Measurements from ENCODE around the gene TMEM263.

The TMEM263 gene

DNA sequence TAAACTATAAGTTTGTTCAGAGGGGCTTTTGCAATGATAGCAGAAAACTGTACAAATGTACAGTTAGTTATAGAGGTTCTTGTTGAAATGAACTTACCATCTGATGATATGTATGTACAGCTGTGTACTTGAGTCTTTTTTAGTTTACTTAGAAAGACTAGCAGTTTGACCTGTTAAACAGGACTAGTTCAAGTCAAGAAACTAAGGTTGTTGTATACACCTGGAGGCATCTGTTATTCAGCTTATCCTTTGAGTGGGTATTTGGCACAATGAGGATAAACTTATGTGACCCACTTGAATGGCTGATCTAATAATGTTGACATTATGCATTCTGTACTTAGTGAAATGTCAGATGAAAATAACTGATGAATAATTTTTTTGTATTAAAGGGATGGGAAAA, 17.8 kb downstream of the TMEM263 start:
- Histone ChIP-seq H2AFZ (ENCODE audit: low read length) (no peak overlapping the region), H3K9me2 (replicated peaks; ENCODE audit: low read depth, low read length) (no peaks in the 10 kb centered on the region), H3K4me3 (ENCODE audit: low read length, poor library complexity, severe bottlenecking) (no peak overlapping the region), H3K4me1 (ENCODE audit: insufficient read depth, low read length, poor library complexity, severe bottlenecking) (peaks cover 4% of the 10 kb centered on the region), H3K36me3 (ENCODE audit: insufficient read depth, low read length) (peaks cover 43% of the 10 kb centered on the region), H3K9me3 (ENCODE audit: insufficient read depth, low read depth, low read length) (no peaks in the 10 kb centered on the region), H3K27me3 (ENCODE audit: insufficient read depth, low read length, poor library complexity, severe bottlenecking) (no peaks in the 10 kb centered on the region), H3F3A (ENCODE audit: low read depth) (no peaks in the 10 kb centered on the region), H3K4me2 (ENCODE audit: low read depth, low read length, poor library complexity, severe bottlenecking) (no peak overlapping the region), H4K20me1 (ENCODE audit: insufficient read depth, low read length, poor library complexity, severe bottlenecking) (peaks cover 16% of the 10 kb centered on the region), H3K9ac (ENCODE audit: low read depth, low read length, poor library complexity, severe bottlenecking) (no peak overlapping the region), H3K79me2 (ENCODE audit: insufficient read depth, low read length) (no peaks in the 10 kb centered on the region)
- no peak for TF ChIP-seq EZH2phosphoT487 (IDR thresholded peaks at IDR 0.05; ENCODE audit: borderline replicate concordance)
- TF ChIP-seq, protein P1, sequence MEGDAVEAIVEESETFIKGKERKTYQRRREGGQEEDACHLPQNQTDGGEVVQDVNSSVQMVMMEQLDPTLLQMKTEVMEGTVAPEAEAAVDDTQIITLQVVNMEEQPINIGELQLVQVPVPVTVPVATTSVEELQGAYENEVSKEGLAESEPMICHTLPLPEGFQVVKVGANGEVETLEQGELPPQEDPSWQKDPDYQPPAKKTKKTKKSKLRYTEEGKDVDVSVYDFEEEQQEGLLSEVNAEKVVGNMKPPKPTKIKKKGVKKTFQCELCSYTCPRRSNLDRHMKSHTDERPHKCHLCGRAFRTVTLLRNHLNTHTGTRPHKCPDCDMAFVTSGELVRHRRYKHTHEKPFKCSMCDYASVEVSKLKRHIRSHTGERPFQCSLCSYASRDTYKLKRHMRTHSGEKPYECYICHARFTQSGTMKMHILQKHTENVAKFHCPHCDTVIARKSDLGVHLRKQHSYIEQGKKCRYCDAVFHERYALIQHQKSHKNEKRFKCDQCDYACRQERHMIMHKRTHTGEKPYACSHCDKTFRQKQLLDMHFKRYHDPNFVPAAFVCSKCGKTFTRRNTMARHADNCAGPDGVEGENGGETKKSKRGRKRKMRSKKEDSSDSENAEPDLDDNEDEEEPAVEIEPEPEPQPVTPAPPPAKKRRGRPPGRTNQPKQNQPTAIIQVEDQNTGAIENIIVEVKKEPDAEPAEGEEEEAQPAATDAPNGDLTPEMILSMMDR (conservative IDR thresholded peaks at IDR 0.05; ENCODE audit: low read length) = no peak

DNA sequence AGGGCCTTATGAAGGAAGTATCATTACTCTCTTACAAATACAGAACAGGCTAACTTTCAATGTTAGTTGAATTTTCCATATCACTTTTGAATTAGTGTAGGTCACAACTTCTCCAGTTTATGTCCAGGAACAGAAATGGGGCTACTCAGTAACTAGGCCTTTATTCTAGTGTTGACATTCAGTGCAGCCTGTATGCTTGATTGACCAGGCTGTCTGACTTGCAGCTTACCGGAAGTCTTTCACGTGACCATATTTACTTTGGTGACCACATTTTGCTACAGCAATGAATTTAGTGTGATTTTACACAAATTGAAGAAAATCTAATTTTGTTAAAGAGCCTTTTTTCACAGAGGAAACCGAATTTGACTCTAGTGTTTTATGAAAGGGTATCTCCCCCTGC, 18.8 kb downstream of the TMEM263 start:
- Histone ChIP-seq H3K4me2 (ENCODE audit: low read depth, low read length, poor library complexity, severe bottlenecking) (no peak overlapping the region), H3K36me3 (ENCODE audit: insufficient read depth, low read length) (peaks cover 38% of the 10 kb centered on the region; the same call in 1 of the 2 replicates), H3K4me1 (ENCODE audit: insufficient read depth, low read length, poor library complexity, severe bottlenecking) (peaks cover 4% of the 10 kb centered on the region), H3K9ac (ENCODE audit: low read depth, low read length, poor library complexity, severe bottlenecking) (no peak overlapping the region), H4K20me1 (ENCODE audit: insufficient read depth, low read length, poor library complexity, severe bottlenecking) (peaks cover 16% of the 10 kb centered on the region), H3K9me2 (replicated peaks; ENCODE audit: low read depth, low read length) (no peaks in the 10 kb centered on the region), H3K9me3 (ENCODE audit: insufficient read depth, low read depth, low read length) (no peaks in the 10 kb centered on the region), H3K79me2 (ENCODE audit: insufficient read depth, low read length) (no peaks in the 10 kb centered on the region), H3K4me3 (ENCODE audit: low read length, poor library complexity, severe bottlenecking) (no peak overlapping the region), H3F3A (ENCODE audit: low read depth) (no peaks in the 10 kb centered on the region), H2AFZ (ENCODE audit: low read length) (no peak overlapping the region), H3K27me3 (ENCODE audit: insufficient read depth, low read length, poor library complexity, severe bottlenecking) (no peaks in the 10 kb centered on the region)
- TF ChIP-seq EZH2phosphoT487 (IDR thresholded peaks at IDR 0.05; ENCODE audit: borderline replicate concordance) = no peak
- TF ChIP-seq, protein P1 (conservative IDR thresholded peaks at IDR 0.05; ENCODE audit: low read length) = no peak

DNA sequence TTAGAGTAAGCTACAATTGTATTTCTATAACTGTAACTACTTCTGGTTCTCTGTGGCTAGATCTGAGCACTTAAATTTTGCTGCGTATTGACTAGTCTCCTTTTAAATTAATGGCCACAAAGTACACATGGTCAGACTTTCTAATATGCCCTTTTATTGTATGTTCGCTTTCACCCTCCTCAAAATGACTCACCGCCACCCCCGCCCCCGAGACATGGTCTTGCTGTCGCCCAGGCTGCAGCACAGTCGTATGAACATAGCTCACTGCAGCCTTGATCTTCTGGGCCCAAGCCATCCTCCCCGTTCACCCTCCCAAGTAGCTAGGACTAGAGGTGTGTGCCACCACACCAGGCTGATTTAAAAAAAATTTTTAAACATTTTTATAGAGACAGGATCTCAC, 19.4 kb downstream of the TMEM263 start:
- Histone ChIP-seq H3K4me2 (ENCODE audit: low read depth, low read length, poor library complexity, severe bottlenecking) (no peak overlapping the region), H3K9me2 (replicated peaks; ENCODE audit: low read depth, low read length) (no peaks in the 10 kb centered on the region), H3K4me3 (ENCODE audit: low read length, poor library complexity, severe bottlenecking) (no peak overlapping the region), H3K9ac (ENCODE audit: low read depth, low read length, poor library complexity, severe bottlenecking) (no peak overlapping the region), H3K4me1 (ENCODE audit: insufficient read depth, low read length, poor library complexity, severe bottlenecking) (peaks cover 4% of the 10 kb centered on the region), H4K20me1 (ENCODE audit: insufficient read depth, low read length, poor library complexity, severe bottlenecking) (peaks cover 13% of the 10 kb centered on the region), H3K9me3 (ENCODE audit: insufficient read depth, low read depth, low read length) (no peaks in the 10 kb centered on the region), H3F3A (ENCODE audit: low read depth) (no peaks in the 10 kb centered on the region), H2AFZ (ENCODE audit: low read length) (no peak overlapping the region), H3K36me3 (ENCODE audit: insufficient read depth, low read length) (peaks cover 35% of the 10 kb centered on the region; the same call in 1 of the 2 replicates), H3K79me2 (ENCODE audit: insufficient read depth, low read length) (no peaks in the 10 kb centered on the region), H3K27me3 (ENCODE audit: insufficient read depth, low read length, poor library complexity, severe bottlenecking) (no peaks in the 10 kb centered on the region)
- no peak for TF ChIP-seq EZH2phosphoT487 (IDR thresholded peaks at IDR 0.05; ENCODE audit: borderline replicate concordance)
- TF ChIP-seq, protein P1 (conservative IDR thresholded peaks at IDR 0.05; ENCODE audit: low read length) = no peak
